HUES6 (cell line): ENCODE results near the gene SLC1A7.

Source experiments
- H3K27ac ChIP-seq: 2 replicates; pipeline ENCODE4 v1.7.0; 2013; ENCODE audit warnings: low read depth, mild to moderate bottlenecking, low read length, inconsistent platforms
- H3K27me3 ChIP-seq: 2 replicates; pipeline ENCODE4 v1.6.1; 2013; ENCODE audit warnings: low read length; ENCODE audit not compliant: control insufficient read depth, insufficient read depth
- H3K36me3 ChIP-seq: 2 replicates; pipeline ENCODE4 v1.6.1; 2013; ENCODE audit warnings: low read length; ENCODE audit not compliant: control insufficient read depth, insufficient read depth
- H3K4me1 ChIP-seq: 2 replicates; pipeline ENCODE4 v1.6.1; 2013; ENCODE audit warnings: low read length; ENCODE audit not compliant: control insufficient read depth, insufficient read depth
- H3K4me3 ChIP-seq: 2 replicates; pipeline ENCODE4 v1.5.1; 2013; ENCODE audit warnings: low read depth, low read length
- H3K9ac ChIP-seq: one replicate; pipeline ENCODE4 v1.6.1; 2013; ENCODE audit warnings: mild to moderate bottlenecking, low read length
- H3K9me3 ChIP-seq: 2 replicates; pipeline ENCODE4 v1.6.1; 2013; ENCODE audit warnings: low read depth, low read length; ENCODE audit not compliant: control insufficient read depth, insufficient read depth

The SLC1A7 gene

DNA sequence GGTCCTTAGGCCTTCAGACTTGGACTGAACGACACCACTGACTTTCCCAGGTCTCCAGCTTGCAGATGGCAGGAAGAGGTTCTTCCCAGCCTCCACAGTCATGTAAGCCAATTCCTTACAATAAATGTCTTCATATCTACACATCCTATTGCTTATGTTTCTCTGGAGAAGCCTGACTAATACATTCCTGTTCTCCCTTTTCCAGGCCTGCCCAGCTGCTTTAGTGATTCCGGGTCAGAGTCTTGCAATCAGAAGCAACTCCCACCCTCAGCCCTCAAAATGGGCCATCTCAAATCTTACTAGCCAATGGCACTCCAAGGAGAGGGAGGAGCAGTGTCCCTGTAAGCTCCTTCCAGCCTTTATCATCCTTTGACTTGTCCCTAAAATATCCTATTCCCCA, 37.8 kb upstream of the SLC1A7 start:
- H3K9me3 ChIP-seq = no peaks in the 10 kb centered on the region
- H3K4me3 ChIP-seq = no peak overlapping the region
- no peak overlapping the region for H3K9ac ChIP-seq
- no peaks in the 10 kb centered on the region for H3K36me3 ChIP-seq
- H3K4me1 ChIP-seq = peaks cover 5% of the 10 kb centered on the region; the same call in 1 of the 2 replicates
- H3K27ac ChIP-seq = no peak overlapping the region
- peaks cover 28% of the 10 kb centered on the region; the same call in 1 of the 2 replicates for H3K27me3 ChIP-seq

DNA sequence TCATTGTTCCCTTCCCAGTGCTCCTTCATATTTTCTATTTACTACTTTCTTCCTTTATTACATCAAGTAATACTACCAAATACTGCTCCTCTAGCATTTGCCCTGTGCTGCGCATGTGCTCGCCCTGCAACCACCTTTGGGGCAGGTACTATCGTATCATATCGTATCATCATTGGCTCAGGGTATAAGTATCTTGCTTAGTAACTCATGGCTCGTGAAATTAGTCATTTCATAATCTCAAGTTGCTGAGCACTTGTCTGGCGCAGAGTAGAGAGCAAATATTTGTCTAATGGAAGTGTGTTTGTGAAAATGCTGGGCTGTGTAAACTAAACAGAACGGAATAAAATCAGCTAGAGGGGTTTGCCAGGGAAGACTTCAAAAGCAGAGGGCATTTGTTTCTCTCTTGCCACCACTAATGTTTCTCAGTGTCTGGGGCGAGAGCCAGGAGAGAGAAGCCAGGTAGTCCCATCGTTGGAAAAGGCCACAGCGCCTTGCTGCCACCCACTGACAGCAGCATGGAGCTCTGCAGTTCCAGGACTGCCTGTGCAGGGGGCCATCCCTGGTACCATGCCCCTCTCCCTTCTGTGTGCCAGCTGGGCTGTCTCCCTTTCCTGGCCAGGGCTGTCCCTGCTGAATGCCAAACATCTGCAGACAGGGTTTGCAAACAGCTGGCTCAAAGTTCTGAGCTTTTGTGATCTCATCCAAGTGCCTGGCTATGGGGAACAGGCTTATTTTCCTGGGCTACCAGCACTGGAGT, 34.2 kb upstream of the SLC1A7 start:
- H3K27me3 ChIP-seq = peaks cover 20% of the 10 kb centered on the region; the same call in 1 of the 2 replicates
- no peak overlapping the region for H3K4me3 ChIP-seq
- no peaks in the 10 kb centered on the region for H3K9me3 ChIP-seq
- no peaks in the 10 kb centered on the region for H3K36me3 ChIP-seq
- H3K9ac ChIP-seq = no peak overlapping the region
- H3K4me1 ChIP-seq = 0 out of 2 replicates have a peak, but pooled peaks cover 9% of the 10 kb centered on the region
- H3K27ac ChIP-seq = no peak overlapping the region

DNA sequence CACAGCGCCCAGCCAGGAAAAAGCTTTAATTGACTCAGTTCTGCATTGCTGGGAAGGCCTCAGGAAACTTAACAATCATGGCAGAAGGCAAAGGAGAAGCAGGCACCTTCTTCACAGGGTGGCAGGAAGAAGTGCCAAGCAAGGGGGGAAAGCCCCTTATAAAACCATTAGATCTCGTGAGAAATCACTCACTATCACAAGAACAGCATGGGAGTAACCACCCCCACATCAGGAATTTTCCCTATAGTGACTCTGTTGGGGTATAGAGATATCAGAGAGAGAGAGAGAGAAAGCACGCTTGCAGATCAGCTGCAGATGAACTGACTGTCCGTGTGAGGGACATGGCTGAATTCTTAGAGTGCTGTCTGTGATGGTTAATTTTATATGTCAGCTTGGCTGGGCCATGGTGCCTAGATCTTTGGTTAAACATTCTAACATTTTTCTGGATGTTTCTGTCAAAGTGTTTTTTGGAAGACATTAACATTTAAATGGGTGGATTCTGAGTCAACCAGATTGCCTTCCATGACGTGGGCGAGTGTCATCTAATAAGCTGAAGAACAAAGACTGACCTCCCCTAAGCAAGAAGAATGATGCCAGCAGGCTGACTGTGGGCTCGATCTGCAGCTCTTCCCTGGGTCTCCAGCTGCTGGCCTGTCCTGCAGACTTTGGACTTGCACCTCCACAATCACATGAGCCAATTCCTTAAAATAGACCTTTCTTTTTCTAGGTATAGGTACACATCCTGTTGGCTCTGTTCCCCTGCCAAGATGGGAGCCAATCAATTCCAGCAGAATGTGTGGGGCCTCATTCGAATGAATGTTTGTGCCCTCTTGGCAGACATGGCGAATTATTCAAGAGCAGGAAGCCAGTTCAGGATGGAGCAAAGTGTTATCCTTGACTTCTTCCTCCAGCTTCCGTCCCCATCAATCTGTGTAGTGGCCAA, 32.8 kb upstream of the SLC1A7 start:
- H3K27ac ChIP-seq = no peak overlapping the region
- 0 out of 2 replicates have a peak, but pooled peaks cover 9% of the 10 kb centered on the region for H3K4me1 ChIP-seq

DNA sequence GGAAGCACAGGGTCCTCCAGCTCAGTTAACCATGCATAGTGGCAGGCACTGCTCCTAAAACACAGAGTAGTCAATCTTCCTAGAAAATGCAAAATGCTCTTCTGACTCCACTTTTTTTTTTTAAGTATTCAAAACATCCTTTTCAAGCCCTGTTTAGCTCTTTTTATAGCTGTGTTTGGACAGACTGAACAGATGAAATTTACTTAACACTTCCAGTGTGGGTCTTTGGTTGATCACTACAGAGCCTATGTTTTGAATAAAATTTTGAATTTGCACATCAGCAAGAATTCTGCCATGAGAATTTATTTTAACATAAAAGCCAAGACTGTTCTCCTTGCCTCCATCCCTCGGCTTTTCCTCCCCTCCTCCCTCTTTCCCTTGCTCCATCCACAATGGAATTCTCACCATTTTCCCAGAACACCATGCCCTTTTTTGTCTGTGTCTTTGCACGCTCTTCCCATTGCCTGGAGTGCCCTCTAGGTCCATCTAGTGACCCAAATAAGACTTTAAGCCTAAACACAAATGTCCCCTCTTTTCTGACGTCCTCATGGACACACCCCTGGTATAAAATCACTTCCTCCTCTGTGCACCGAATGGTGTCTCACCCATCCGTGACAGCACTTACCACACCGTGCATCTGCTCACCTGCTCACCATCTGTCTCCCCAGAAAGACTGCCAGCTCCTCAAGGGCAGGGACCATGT, 30.1 kb upstream of the SLC1A7 start:
- H3K27me3 ChIP-seq = peaks cover 5% of the 10 kb centered on the region; the same call in 1 of the 2 replicates
- H3K4me3 ChIP-seq = no peak overlapping the region
- H3K27ac ChIP-seq = no peak overlapping the region
- H3K4me1 ChIP-seq = 0 out of 2 replicates have a peak, but pooled peaks cover 9% of the 10 kb centered on the region
- H3K9me3 ChIP-seq = no peaks in the 10 kb centered on the region
- H3K36me3 ChIP-seq = no peaks in the 10 kb centered on the region
- H3K9ac ChIP-seq = no peak overlapping the region

More for the DNA sequence above, 32.8 kb upstream of the SLC1A7 start:
- peaks cover 15% of the 10 kb centered on the region; the same call in 1 of the 2 replicates for H3K27me3 ChIP-seq
- H3K4me3 ChIP-seq = no peak overlapping the region
- H3K36me3 ChIP-seq = no peaks in the 10 kb centered on the region
- H3K9me3 ChIP-seq = no peaks in the 10 kb centered on the region
- H3K9ac ChIP-seq = no peak overlapping the region

DNA sequence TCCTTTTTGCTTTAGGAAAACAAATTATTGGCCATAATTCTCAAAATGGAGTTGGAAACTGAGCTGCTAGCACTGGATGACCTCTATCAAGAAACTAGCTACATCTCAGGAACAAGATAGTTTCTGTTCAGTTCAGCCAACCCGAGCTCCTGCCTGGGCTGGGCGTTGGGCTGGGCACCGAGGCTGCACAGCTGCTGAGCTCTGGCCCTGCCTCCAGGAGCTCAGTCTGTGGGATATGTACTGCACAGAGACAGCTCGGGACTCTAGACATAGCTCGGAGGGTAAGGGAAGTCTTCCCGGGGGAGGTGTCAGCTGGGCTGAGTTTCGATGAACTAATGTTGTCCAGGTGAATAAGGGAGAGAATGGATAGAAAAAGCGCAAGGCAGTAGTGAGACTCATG, 24.5 kb upstream of the SLC1A7 start:
- Histone ChIP-seq H3K4me3 (no peak overlapping the region), H3K36me3 (no peaks in the 10 kb centered on the region), H3K27me3 (no peaks in the 10 kb centered on the region), H3K9me3 (no peaks in the 10 kb centered on the region), H3K4me1 (peaks cover 6% of the 10 kb centered on the region; the same call in 1 of the 2 replicates), H3K27ac (no peak overlapping the region), H3K9ac (no peak overlapping the region)

DNA sequence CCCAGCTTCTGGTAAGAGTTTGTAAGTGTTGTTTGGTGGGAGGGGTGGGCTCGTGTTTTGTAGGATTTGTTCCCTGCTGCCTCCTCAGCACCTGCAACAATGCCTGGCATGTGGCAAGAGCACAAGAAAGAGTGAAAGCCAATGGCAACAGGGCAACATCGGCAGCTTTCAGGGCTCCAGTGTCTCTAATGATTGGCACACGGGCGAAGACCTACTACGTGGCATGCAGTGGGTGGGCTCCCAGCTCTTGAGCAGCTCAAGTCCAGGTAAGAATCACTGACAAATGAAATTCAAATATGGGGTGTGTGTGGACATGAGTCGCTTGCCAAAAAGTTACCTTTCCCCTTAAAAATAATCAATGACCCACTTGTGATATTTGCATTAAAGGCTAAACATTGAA, 23.9 kb upstream of the SLC1A7 start:
- no peaks in the 10 kb centered on the region for H3K36me3 ChIP-seq
- no peaks in the 10 kb centered on the region for H3K9me3 ChIP-seq
- no peak overlapping the region for H3K27ac ChIP-seq
- H3K4me3 ChIP-seq = no peak overlapping the region
- peaks cover 6% of the 10 kb centered on the region; the same call in 1 of the 2 replicates for H3K4me1 ChIP-seq
- no peak overlapping the region for H3K9ac ChIP-seq
- no peaks in the 10 kb centered on the region for H3K27me3 ChIP-seq

DNA sequence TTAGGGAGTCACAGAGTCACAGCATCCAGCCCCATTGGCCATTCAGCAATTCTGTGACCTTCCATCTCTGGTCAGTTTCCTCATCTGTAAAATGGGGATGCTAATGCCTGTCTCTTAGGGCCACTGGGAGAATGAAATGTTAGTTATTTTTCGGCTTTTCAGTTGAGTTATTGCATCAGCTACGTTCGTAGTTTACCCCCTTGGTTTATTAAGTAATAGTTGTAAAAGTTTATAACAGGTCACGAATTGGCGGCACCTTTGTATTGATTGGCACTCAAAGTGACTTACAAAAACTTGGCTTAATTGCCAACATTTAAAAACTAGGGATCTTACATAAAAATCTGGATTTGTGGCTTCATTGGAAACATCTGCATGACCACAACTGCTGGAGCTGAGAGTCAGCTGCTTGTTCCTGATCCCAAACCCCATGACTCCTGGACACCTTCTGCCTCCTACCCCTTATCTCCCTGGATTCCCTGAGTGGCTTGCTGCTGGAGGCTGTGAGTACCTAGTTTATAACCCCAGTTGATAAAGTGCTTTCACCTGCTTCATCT, 23.0 kb upstream of the SLC1A7 start:
- H3K4me1 ChIP-seq = peaks cover 6% of the 10 kb centered on the region; the same call in 1 of the 2 replicates
- no peak overlapping the region for H3K27ac ChIP-seq
- no peaks in the 10 kb centered on the region for H3K27me3 ChIP-seq

DNA sequence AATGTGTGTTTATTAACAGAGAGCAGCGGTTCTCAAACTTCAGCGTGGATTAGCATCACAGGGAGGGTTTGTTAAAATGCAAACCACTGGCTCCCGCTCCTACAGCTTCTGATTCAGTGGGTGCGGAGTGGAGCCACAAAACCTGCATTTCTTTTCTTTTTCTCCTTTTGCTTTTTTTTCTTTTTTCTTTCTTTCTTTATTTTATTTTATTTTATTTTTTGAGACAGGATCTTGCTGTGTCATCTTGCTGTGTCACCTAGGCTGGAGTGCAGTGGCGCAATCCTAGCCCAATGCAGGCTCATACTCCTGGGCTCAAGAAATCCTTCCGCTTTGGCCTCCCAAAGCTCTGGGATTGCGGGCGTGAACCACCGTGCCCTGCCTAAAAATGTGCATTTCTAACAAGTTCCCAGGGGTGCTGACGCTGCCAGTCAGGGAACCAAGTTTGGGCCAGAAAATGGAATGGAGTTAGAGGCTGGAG, 20.9 kb upstream of the SLC1A7 start:
- H3K9me3 ChIP-seq = no peaks in the 10 kb centered on the region
- no peaks in the 10 kb centered on the region for H3K27me3 ChIP-seq
- no peaks in the 10 kb centered on the region for H3K36me3 ChIP-seq
- H3K9ac ChIP-seq = no peak overlapping the region
- H3K27ac ChIP-seq = no peak overlapping the region
- H3K4me3 ChIP-seq = no peak overlapping the region
- peaks cover 6% of the 10 kb centered on the region; the same call in 1 of the 2 replicates for H3K4me1 ChIP-seq

More for the DNA sequence above, 23.0 kb upstream of the SLC1A7 start:
- Histone ChIP-seq H3K9me3 (no peaks in the 10 kb centered on the region), H3K36me3 (no peaks in the 10 kb centered on the region), H3K4me3 (no peak overlapping the region), H3K9ac (no peak overlapping the region)

DNA sequence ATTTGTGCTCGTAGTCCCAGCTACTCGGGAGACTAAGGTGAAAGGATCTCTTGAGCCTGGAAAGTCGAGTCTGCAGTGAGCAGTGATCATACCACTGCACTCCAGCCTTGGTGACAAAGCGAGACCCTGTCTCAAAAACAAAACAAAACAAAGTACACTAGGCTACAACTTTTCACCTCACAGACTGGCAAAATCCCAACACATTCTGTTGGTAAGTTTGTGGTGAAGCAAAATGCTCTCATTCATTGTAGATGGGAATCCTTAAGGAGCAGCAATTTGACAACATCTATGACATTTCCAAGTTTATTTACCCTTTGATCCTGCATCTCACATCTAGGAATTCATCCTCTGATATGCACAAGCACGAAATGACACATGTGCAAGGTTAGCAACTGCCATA, 20.2 kb upstream of the SLC1A7 start:
- no peak overlapping the region for H3K27ac ChIP-seq
- H3K27me3 ChIP-seq = no peaks in the 10 kb centered on the region
- H3K36me3 ChIP-seq = no peaks in the 10 kb centered on the region
- no peak overlapping the region for H3K4me3 ChIP-seq
- H3K9me3 ChIP-seq = no peaks in the 10 kb centered on the region
- no peak overlapping the region for H3K9ac ChIP-seq
- peaks cover 6% of the 10 kb centered on the region; the same call in 1 of the 2 replicates for H3K4me1 ChIP-seq

DNA sequence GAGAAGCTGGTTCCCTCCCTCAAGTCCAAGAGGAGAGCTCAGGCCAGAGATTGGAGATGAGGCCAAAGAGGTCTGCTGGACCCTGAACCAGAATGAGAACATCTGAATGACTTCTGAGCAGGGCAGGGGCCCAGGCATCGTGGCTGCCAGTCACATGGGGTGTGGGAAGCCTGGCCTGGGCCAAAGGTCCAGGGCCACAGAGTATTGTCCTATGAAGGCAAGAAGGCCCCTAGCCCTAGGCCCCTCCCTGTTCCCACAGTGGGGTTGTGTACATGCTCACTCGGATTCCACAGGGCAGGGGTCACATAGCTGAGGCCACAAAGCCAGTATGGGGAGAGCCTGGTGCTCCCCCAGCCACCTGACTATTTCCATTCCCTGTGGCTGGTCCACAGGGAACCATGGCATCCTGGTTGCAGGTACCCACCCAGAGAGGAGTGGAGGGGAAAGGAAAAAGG, 18.5 kb upstream of the SLC1A7 start:
- Histone ChIP-seq H3K9ac (no peak overlapping the region), H3K4me1 (peaks cover 6% of the 10 kb centered on the region; the same call in 1 of the 2 replicates), H3K4me3 (no peak overlapping the region), H3K9me3 (no peaks in the 10 kb centered on the region), H3K27me3 (no peaks in the 10 kb centered on the region), H3K27ac (no peak overlapping the region), H3K36me3 (no peaks in the 10 kb centered on the region)
